PC-3 (cell line): Measurements from ENCODE around the gene CHMP2A. TPM values are rescaled to one million over a fixed set of nuclear protein-coding genes. Genes with fewer than 3 reads are reported as not detected.

ENCODE experiments used
- ATAC-seq: fragments of 200-7000 bp; cut with Tn5 transposase; 2 replicates; pipeline ENCODE4 v1.9.1; 2020; ENCODE audit warnings: mild to moderate bottlenecking, moderate library complexity
- BruUV-seq: library from RNA; stranded (reverse); fragments of 400-500 nt; replicated peaks from 2 replicates; lab custom pipeline; 2021; lab: Mats Ljungman, UMichigan
- CTCF ChIA-PET: fragments of 300-600 bp; sonication (Branson Sonifier 250); formaldehyde crosslinking; loops from one replicate; lab custom pipeline; 2022; ENCODE audit warnings: antibody characterized with exemption; lab: Charles Lee
- POLR2A ChIA-PET: fragments of 300-600 bp; sonication (Branson Sonifier 250); formaldehyde crosslinking; loops from one replicate; lab custom pipeline; 2022; ENCODE audit warnings: antibody characterized with exemption; ENCODE audit not compliant: unreplicated experiment; lab: Charles Lee
- DNase-seq: peaks from one replicate; pipeline ENCODE4 v3.0.0-alpha.2; 2015
- H2AFZ ChIP-seq: fragments of 300-600 bp; sonication (generic); 2 replicates; pipeline ENCODE4 v1.6.0; 2016; ENCODE audit warnings: antibody characterized with exemption, low read length
- H3F3A ChIP-seq: fragments of 300-600 bp; sonication (generic); one replicate; pipeline ENCODE4 v1.6.0; 2017; ENCODE audit warnings: antibody characterized with exemption, low read length, control low read depth, mild to moderate bottlenecking; ENCODE audit not compliant: unreplicated experiment
- H3K27ac ChIP-seq: fragments of 300-600 bp; sonication (generic); 2 replicates; pipeline ENCODE4 v1.5.1; 2016; ENCODE audit warnings: mild to moderate bottlenecking, low read length
- H3K27me3 ChIP-seq: fragments of 300-600 bp; sonication (generic); 2 replicates; pipeline ENCODE4 v1.6.1; 2016; ENCODE audit warnings: low read length, mixed read lengths
- H3K36me3 ChIP-seq: fragments of 300-600 bp; sonication (generic); 2 replicates; pipeline ENCODE4 v1.6.1; 2016; ENCODE audit warnings: low read depth, mixed run types, low read length, mixed read lengths
- H3K4me1 ChIP-seq: fragments of 300-600 bp; sonication (generic); 2 replicates; pipeline ENCODE4 v1.5.1; 2016; ENCODE audit warnings: low read length; ENCODE audit not compliant: insufficient read depth
- H3K4me2 ChIP-seq: fragments of 300-600 bp; sonication (generic); 2 replicates; pipeline ENCODE4 v1.6.0; 2016; ENCODE audit warnings: low read length
- H3K4me3 ChIP-seq: fragments of 300-600 bp; sonication (generic); 2 replicates; pipeline ENCODE4 v1.5.1; 2016; ENCODE audit warnings: mild to moderate bottlenecking, low read length, mixed read lengths
- H3K79me2 ChIP-seq: fragments of 300-600 bp; sonication (generic); 2 replicates; pipeline ENCODE4 v1.6.1; 2017; ENCODE audit warnings: low read length, mixed read lengths
- H3K9ac ChIP-seq: fragments of 300-600 bp; sonication (generic); 2 replicates; pipeline ENCODE4 v1.6.0; 2016; ENCODE audit warnings: mild to moderate bottlenecking, low read length
- H3K9me2 ChIP-seq: fragments of 300-600 bp; sonication (generic); replicated peaks from 2 replicates; pipeline ENCODE4 v1.6.1; 2016; ENCODE audit warnings: mixed run types, low read length, mixed read lengths
- H3K9me3 ChIP-seq: fragments of 300-600 bp; sonication (generic); 2 replicates; pipeline ENCODE4 v1.6.1; 2016; ENCODE audit warnings: low read length, mixed read lengths
- H4K20me1 ChIP-seq: fragments of 300-600 bp; sonication (generic); 2 replicates; pipeline ENCODE4 v1.6.1; 2016; ENCODE audit warnings: low read length, mixed read lengths
- EZH2 ChIP-seq: fragments of 300-600 bp; sonication (generic); IDR thresholded peaks from one replicate; pipeline ENCODE4 v1.6.1; 2017; ENCODE audit warnings: antibody characterized with exemption, mild to moderate bottlenecking, low read length; ENCODE audit not compliant: unreplicated experiment
- EZH2phosphoT487 ChIP-seq: fragments of 300-600 bp; sonication (generic); IDR thresholded peaks from 2 replicates; pipeline ENCODE4 v1.6.1; 2018; ENCODE audit warnings: mild to moderate bottlenecking, antibody characterized with exemption, low read length, borderline replicate concordance
- intact Hi-C: fragments of 100-400 bp; cut with micrococcal nuclease; formaldehyde crosslinking; loops from 2 replicates; pipeline ENCODE4 v1.9.0; 2023
- total RNA-seq: library from RNA; depleted of rRNA; stranded (reverse); fragments of >200 nt; gene quantifications from 2 replicates; pipeline ENCODE4 v1.2.3, GENCODE V29; 2014
- TF ChIP-seq, protein P1 (sequence below): fragments of 300-600 bp; sonication (generic); conservative IDR thresholded peaks from 2 replicates; pipeline ENCODE4 v1.5.1; 2017; ENCODE audit warnings: antibody characterized with exemption, low read depth, mild to moderate bottlenecking, low read length

The CHMP2A gene
- total RNA-seq, 1 experiment from 2014 or later = 220 TPM

DNA sequence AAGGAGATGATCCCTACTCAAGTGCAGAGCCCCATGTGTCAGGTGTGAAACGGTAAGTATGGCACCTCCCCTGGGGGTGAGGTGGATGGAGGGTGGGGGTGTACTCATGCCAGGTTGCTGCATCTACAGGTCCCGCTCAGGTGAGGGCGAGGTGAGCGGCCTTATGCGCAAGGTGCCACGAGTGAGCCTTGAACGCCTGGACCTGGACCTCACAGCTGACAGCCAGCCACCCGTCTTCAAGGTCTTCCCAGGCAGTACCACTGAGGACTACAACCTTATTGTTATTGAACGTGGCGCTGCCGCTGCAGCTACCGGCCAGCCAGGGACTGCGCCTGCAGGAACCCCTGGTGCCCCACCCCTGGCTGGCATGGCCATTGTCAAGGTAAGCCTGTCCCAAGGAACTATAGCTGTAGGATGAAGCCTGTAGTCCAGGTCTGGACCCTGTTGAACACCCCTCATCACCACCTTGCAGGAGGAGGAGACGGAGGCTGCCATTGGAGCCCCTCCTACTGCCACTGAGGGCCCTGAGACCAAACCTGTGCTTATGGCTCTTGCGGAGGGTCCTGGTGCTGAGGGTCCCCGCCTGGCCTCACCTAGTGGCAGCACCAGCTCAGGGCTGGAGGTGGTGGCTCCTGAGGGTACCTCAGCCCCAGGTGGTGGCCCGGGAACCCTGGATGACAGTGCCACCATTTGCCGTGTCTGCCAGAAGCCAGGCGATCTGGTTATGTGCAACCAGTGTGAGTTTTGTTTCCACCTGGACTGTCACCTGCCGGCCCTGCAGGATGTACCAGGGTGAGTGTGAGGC, 5.8 kb downstream of the CHMP2A start:
- intact Hi-C loops = no loop called here
- Histone ChIP-seq H3K79me2 (peaks cover 59% of the 10 kb centered on the region), H2AFZ (no peak overlapping the region), H3K9me3 (no peaks in the 10 kb centered on the region), H3K4me3 (no peak overlapping the region), H3F3A (peaks cover 4% of the 10 kb centered on the region), H3K36me3 (peaks cover 72% of the 10 kb centered on the region), H3K9ac (no peak overlapping the region), H3K27me3 (no peaks in the 10 kb centered on the region), H3K4me1 (peaks cover 20% of the 10 kb centered on the region), H3K9me2 (no peaks in the 10 kb centered on the region), H3K4me2 (no peak overlapping the region), H4K20me1 (peaks cover 63% of the 10 kb centered on the region), H3K27ac (no peak overlapping the region)
- POLR2A ChIA-PET = no interaction called here
- no TSS peak for BruUV-seq
- DNase-seq = no peak
- TF ChIP-seq EZH2 (no peak), EZH2phosphoT487 (no peak)
- TF ChIP-seq, protein P1, sequence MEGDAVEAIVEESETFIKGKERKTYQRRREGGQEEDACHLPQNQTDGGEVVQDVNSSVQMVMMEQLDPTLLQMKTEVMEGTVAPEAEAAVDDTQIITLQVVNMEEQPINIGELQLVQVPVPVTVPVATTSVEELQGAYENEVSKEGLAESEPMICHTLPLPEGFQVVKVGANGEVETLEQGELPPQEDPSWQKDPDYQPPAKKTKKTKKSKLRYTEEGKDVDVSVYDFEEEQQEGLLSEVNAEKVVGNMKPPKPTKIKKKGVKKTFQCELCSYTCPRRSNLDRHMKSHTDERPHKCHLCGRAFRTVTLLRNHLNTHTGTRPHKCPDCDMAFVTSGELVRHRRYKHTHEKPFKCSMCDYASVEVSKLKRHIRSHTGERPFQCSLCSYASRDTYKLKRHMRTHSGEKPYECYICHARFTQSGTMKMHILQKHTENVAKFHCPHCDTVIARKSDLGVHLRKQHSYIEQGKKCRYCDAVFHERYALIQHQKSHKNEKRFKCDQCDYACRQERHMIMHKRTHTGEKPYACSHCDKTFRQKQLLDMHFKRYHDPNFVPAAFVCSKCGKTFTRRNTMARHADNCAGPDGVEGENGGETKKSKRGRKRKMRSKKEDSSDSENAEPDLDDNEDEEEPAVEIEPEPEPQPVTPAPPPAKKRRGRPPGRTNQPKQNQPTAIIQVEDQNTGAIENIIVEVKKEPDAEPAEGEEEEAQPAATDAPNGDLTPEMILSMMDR = no peak
- CTCF ChIA-PET = no interaction called here
- no peak for ATAC-seq

DNA sequence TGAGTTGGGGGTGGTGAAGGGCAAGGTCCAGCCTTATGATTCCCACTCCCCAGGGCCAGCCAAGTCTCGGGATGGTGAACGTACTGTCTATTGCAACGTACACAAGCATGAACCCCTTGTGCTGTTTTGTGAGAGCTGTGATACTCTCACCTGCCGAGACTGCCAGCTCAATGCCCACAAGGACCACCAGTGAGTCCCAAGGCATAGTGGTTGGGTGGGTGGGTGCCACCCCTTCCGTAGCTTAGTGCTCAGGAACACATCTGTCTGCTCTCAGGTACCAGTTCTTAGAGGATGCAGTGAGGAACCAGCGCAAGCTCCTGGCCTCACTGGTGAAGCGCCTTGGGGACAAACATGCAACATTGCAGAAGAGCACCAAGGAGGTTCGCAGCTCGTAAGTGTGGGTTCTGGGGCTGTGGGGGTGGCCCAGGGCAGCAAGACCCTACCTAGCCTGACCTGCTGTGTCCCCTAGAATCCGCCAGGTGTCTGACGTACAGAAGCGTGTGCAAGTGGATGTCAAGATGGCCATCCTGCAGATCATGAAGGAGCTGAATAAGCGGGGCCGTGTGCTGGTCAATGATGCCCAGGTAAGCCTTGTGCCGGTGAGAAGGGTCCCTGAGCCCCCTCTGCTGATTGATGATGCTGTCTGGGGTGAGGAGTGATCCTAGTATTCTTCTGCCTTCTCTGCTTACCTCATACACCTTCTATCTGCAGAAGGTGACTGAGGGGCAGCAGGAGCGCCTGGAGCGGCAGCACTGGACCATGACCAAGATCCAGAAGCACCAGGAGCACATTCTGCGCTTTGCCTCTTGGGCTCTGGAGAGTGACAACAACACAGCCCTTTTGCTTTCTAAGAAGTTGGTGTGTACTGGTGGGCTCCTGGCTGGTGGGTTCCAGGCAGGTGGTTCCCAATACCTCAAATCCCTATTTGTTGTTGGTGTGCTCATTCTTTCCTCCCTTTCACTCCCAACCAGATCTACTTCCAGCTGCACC, 7.3 kb downstream of the CHMP2A start:
- H3K27ac ChIP-seq = no peak overlapping the region
- peaks cover 63% of the 10 kb centered on the region for H4K20me1 ChIP-seq
- peaks cover 6% of the 10 kb centered on the region for H3F3A ChIP-seq
- no peak overlapping the region for H2AFZ ChIP-seq
- no peaks in the 10 kb centered on the region for H3K27me3 ChIP-seq
- no peaks in the 10 kb centered on the region for H3K9me3 ChIP-seq
- intact Hi-C loops = no loop called here
- H3K4me2 ChIP-seq = peak overlapping the region; percentile 95; the same call in 1 of the 2 replicates
- TF ChIP-seq EZH2 = no peak
- TF ChIP-seq, protein P1 = no peak
- no peak for TF ChIP-seq EZH2phosphoT487
- H3K4me3 ChIP-seq = peak overlapping the region; percentile 92; the same call in 1 of the 2 replicates
- H3K9ac ChIP-seq = no peak overlapping the region
- H3K4me1 ChIP-seq = peaks cover 13% of the 10 kb centered on the region
- no peaks in the 10 kb centered on the region for H3K9me2 ChIP-seq
- H3K79me2 ChIP-seq = peaks cover 55% of the 10 kb centered on the region
- DNase-seq = no peak
- peaks cover 72% of the 10 kb centered on the region for H3K36me3 ChIP-seq
- TSS peak; percentile 3 for BruUV-seq
- ATAC-seq = no peak
- POLR2A ChIA-PET = no interaction called here
- CTCF ChIA-PET = no interaction called here
